AG04450 (cell line): ENCODE data around the gene CMC2. TPM values are rescaled to one million over a fixed set of nuclear protein-coding genes. Genes with fewer than 3 reads are reported as not detected.

ENCODE experiments used
- CTCF ChIA-PET: fragments of 300-600, 350-600 bp; formaldehyde crosslinking; extraction: SDS; loops from one replicate; lab custom pipeline; 2022; ENCODE audit warnings: antibody characterized with exemption, inconsistent platforms; lab: Charles Lee
- POLR2A ChIA-PET: fragments of 350-600 bp; formaldehyde crosslinking; extraction: SDS; loops from one replicate; lab custom pipeline; 2021; ENCODE audit warnings: antibody characterized with exemption, inconsistent platforms; lab: Yijun Ruan, JAX
- DNase-seq: peaks from one replicate; pipeline ENCODE4 v3.0.0-alpha.2; 2011; ENCODE audit warnings: low read depth, low spot score
- H3K27ac ChIP-seq: one replicate; pipeline ENCODE4 v1.5.1; 2012; ENCODE audit warnings: low read depth, low read length, control low read depth
- H3K27me3 ChIP-seq: one replicate; pipeline ENCODE4 v1.6.0; 2012; ENCODE audit warnings: low read length; ENCODE audit not compliant: control insufficient read depth, insufficient read depth
- H3K4me3 ChIP-seq: 2 replicates; pipeline ENCODE4 v1.5.1; 2011; ENCODE audit warnings: mild to moderate bottlenecking, low read depth, low read length, control low read depth
- H3K9me3 ChIP-seq: 2 replicates; pipeline ENCODE4 v1.5.1; 2012; ENCODE audit warnings: low read length; ENCODE audit not compliant: control insufficient read depth, insufficient read depth
- CTCF ChIP-seq: IDR thresholded peaks from 2 replicates; pipeline ENCODE4 v1.5.1; 2011; ENCODE audit warnings: low read depth, low read length, control low read depth, inconsistent platforms
- polyA minus RNA-seq: library from RNA; depleted of rRNA, polyadenylated mRNA; stranded (reverse); fragments of >200 nt; gene quantifications from 2 replicates; pipeline ENCODE4 v1.2.3, GENCODE V29; 2011; rRNA and poly(A)+ RNA removed
- polyA plus RNA-seq: library from polyadenylated mRNA; depleted of rRNA; stranded (reverse); fragments of >200 nt; gene quantifications from 2 replicates; pipeline ENCODE4 v1.2.3, GENCODE V29; 2011; rRNA removed

The CMC2 gene
- 74.7 and 85.2 TPM in 2 replicates for polyA plus RNA-seq
- 7.3 and 12.2 TPM in 2 replicates for polyA minus RNA-seq

DNA sequence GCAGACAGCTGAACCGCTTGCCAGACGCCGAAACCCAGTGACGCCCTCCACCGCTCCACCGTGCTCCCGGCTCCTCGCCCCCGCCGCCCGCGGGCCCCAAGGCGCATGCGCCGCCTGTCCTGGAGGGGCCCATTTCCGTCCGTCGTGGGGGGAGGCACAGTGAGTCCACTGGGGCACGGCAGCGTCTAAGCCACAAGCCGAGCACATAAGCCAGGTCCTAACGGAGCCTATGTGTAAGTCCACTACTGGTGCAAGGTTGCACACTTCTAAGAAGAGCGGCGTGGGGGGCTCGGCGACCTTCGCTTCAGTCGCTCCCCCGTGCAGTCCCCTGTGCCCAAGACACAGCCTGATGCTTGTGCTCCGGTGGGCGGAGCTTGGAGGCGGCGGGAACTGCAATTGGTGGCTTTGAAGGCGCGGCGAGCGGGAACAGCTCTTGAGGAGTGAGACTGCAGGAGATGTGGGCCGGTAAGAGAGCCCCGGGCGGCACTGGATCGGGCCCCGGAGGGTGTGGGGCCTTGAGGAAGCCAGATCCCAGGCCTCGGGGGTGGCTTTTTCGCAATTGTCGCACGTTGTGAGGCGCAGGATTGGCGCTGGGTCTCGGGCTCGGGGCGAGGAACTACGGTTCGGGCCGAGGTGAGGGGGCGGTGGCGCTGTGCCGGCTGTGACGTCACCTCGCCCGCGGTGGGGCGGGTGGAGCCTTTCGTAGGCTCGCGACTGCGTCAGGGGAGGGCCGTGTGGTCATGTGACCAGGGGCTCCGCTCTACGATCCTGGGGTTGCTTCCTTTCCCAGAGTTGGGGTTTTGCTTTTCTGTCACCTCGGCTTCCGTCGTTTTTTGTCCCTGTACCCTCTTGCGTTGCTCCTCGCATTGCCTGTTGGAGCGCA, at the start of gene CMC2, which contains the start of gene CENPN:
Gene CMC2 (minus strand): TSS at position 73 of the 883 bp plus-strand sequence. CDS start 9,491 bp downstream, outside the sequence.
Gene CENPN (plus strand): TSS at position 402 of the 883 bp plus-strand sequence. CDS start 4,726 bp downstream, outside the sequence.
- H3K27ac ChIP-seq = peak within 1 kb of the TSS; percentile 98
- H3K27me3 ChIP-seq = no peaks in the 10 kb centered on the region
- peak; percentile 4; the same call in 1 of the 2 replicates for TF ChIP-seq CTCF
- H3K4me3 ChIP-seq = peak within 1 kb of the TSS; percentile 95
- ChIA-PET CTCF (no interaction called here), POLR2A (interaction anchor here (0.5 to 1.4 kb wide), 7 partner anchors 11 to 308 kb away, joined by 3 to 14 read pairs (median 3); partner anchors contain the start of genes C16orf46 and GAN)
- H3K9me3 ChIP-seq = no peaks in the 10 kb centered on the region
- peak; percentile 99 for DNase-seq

DNA sequence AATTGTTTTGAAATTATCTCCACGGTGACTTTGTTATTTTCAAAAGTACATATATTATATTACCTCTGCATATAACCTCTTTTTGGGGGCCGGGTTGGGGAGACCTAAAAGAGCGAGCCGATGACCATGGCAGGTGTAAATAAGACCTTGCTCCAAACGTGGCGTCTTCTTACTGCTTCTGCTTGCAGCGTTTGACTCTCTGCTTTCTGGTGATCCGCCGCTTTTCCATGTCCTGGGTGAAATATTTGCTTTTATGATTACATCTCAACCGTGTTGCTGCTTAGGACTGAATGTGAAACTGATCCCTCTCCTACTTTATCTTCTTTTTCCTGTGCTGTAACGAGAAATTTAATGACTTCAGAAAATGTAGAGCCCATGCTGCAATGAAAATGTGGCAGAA, 47.1 kb upstream of the CMC2 start:
- DNase-seq = no peak
- ChIA-PET POLR2A (no interaction called here), CTCF (no interaction called here)
- no peak overlapping the region for H3K27ac ChIP-seq
- no peak for TF ChIP-seq CTCF
- no peak overlapping the region for H3K4me3 ChIP-seq
- peaks cover 4% of the 10 kb centered on the region for H3K9me3 ChIP-seq
- H3K27me3 ChIP-seq = no peaks in the 10 kb centered on the region

GRCh38 chr16:81042821-81043220, 36.1 kb upstream of the CMC2 start:
- H3K27ac ChIP-seq = no peak overlapping the region
- H3K4me3 ChIP-seq = no peak overlapping the region
- no peaks in the 10 kb centered on the region for H3K9me3 ChIP-seq
- no peak for DNase-seq
- POLR2A ChIA-PET = no interaction called here
- no peaks in the 10 kb centered on the region for H3K27me3 ChIP-seq
- TF ChIP-seq CTCF = no peak
- CTCF ChIA-PET = interaction anchor here (0.5 kb wide), 1 partner anchor 10 kb away, joined by 4 read pairs; no protein-coding TSS in a partner anchor

- CTCF ChIA-PET = no interaction called here
- TF ChIP-seq CTCF = no peak
- H3K27me3 ChIP-seq = no peaks in the 10 kb centered on the region
- H3K4me3 ChIP-seq = no peak overlapping the region
- POLR2A ChIA-PET = no interaction called here
- DNase-seq = no peak
- no peak overlapping the region for H3K27ac ChIP-seq
- no peaks in the 10 kb centered on the region for H3K9me3 ChIP-seq
Measured at GRCh38 chr16:81041696-81042095, 35.0 kb upstream of the CMC2 start.

DNA sequence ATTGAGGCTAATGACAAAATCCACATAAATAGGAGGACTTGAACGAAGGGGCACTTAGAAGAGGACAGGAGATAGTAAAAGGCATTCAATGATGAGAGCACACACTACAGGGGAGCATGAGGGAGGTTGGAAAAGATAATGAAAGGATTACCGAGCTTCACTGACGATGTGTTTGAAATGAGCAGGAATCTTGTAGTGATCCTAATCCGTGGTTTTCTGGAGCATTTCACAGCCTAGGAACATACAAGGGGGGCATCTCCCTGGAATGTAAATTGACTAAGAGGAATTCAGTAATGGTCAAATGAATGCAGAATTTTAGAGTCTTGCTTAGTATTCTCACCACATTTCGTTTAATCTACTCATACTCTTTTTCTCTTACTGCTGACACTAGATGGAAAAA, 34.2 kb upstream of the CMC2 start:
- POLR2A ChIA-PET = no interaction called here
- Histone ChIP-seq H3K4me3 (no peak overlapping the region), H3K27me3 (no peaks in the 10 kb centered on the region), H3K27ac (no peak overlapping the region), H3K9me3 (no peaks in the 10 kb centered on the region)
- no peak for DNase-seq
- TF ChIP-seq CTCF = no peak
- CTCF ChIA-PET = interaction anchor here (0.6 to 1.5 kb wide), 2 partner anchors 36 to 258 kb away, joined by 3 to 4 read pairs; no protein-coding TSS in a partner anchor
